HG02763 (cell line): Measurements from ENCODE around the gene SOS2.
A peak's percentile ranks its signal among the peaks of the same experiment; 100 is the strongest.
"Not testable (repeated sequence)": the region's sequence is repeated elsewhere in the genome, so short reads cannot be mapped to it uniquely, and the experiment has no call there.

Experiments
- ATAC-seq: cut with Tn5 transposase; IDR thresholded peaks from one replicate; pipeline ENCODE4 v1.9.1; 2021; ENCODE audit warnings: mild to moderate bottlenecking, moderate library complexity; ENCODE audit not compliant: unreplicated experiment

SOS2 gene

GRCh38 chr14:50086321-50086711 lies 145.1 kb downstream of the SOS2 start:
- ATAC-seq = no peak

- ATAC-seq = peak; percentile 53
Measured at GRCh38 chr14:50085570-50086320, 145.6 kb downstream of the SOS2 start.

- no peak for ATAC-seq
Measured at GRCh38 chr14:50084666-50085065, 146.7 kb downstream of the SOS2 start.

GRCh38 chr14:50083467-50084337 lies 147.7 kb downstream of the SOS2 start:
- peak; percentile 36 for ATAC-seq

GRCh38 chr14:50082784-50083466 lies 148.5 kb downstream of the SOS2 start:
- peak; percentile 57 for ATAC-seq

GRCh38 chr14:50082308-50082742 lies 149.1 kb downstream of the SOS2 start:
- ATAC-seq = no peak

GRCh38 chr14:50079103-50079502 lies 152.3 kb downstream of the SOS2 start:
- not testable (repeated sequence) for ATAC-seq

GRCh38 chr14:50073663-50074062 lies 157.7 kb downstream of the SOS2 start:
- ATAC-seq = not testable (repeated sequence)

GRCh38 chr14:50072395-50072794 lies 159.0 kb downstream of the SOS2 start:
- ATAC-seq = no peak

GRCh38 chr14:50070840-50071548 lies 160.4 kb downstream of the SOS2 start:
- no peak for ATAC-seq

- no peak for ATAC-seq
Measured at GRCh38 chr14:50070230-50070629, 161.1 kb downstream of the SOS2 start.

GRCh38 chr14:50069325-50069724 lies 162.1 kb downstream of the SOS2 start:
- no peak for ATAC-seq

GRCh38 chr14:50068496-50068895 lies 162.9 kb downstream of the SOS2 start:
- ATAC-seq = no peak

- no peak for ATAC-seq
Measured at GRCh38 chr14:50067723-50068495, 163.5 kb downstream of the SOS2 start.
